Vagina (tissue), 2 donors: ENCODE measurements around the gene ATF5. TPM values are rescaled to one million over a fixed set of nuclear protein-coding genes. Genes with fewer than 3 reads are reported as not detected.
"Not testable (repeated sequence)": the region's sequence is repeated elsewhere in the genome, so short reads cannot be mapped to it uniquely, and the experiment has no call there.

Experiments used
- DNase-seq, 2 donors: peaks; one replicate each; pipeline ENCODE4 v3.0.0-alpha.2; 2017; ENCODE audit errors: extremely low spot score in 2 of 2
- H3K27ac ChIP-seq: fragments of 200-600 bp; sonication (generic); one replicate; pipeline ENCODE4 v1.5.1; 2019
- H3K27me3 ChIP-seq: fragments of 200-600 bp; sonication (generic); one replicate; pipeline ENCODE4 v1.5.1; 2019
- H3K36me3 ChIP-seq, 2 donors: fragments of 200-600 bp; sonication (generic); one replicate each; pipeline ENCODE4 v1.5.1; 2017 to 2019
- H3K4me1 ChIP-seq: fragments of 200-600 bp; sonication (generic); one replicate; pipeline ENCODE4 v1.5.1; 2019
- H3K4me3 ChIP-seq, 2 donors: fragments of 200-600 bp; sonication (generic); 1 replicate in 1 of 2; 2 replicates in 1 of 2; pipeline ENCODE4 v1.5.1; 2016 to 2019
- H3K9me3 ChIP-seq: fragments of 200-600 bp; sonication (generic); one replicate; pipeline ENCODE4 v1.5.1; 2019
- CTCF ChIP-seq, 3 experiments: fragments of 450-650 bp in 2 of 3; fragments of 200-600 bp in 1 of 3; sonication (generic) in 1 of 3; IDR thresholded peaks; one replicate each; pipeline ENCODE4 v1.5.1; 2017 to 2019; ENCODE audit warnings: antibody characterized with exemption in 3 of 3, mild to moderate bottlenecking in 2 of 3, moderate library complexity in 2 of 3
- POLR2A ChIP-seq, 2 donors: fragments of 450-650 bp; IDR thresholded peaks; one replicate each; pipeline ENCODE4 v1.6.1; 2017; ENCODE audit warnings: antibody characterized with exemption in 2 of 2, mild to moderate bottlenecking in 2 of 2, moderate library complexity in 2 of 2
- POLR2AphosphoS5 ChIP-seq, 2 donors: sonication (generic); formaldehyde crosslinking; IDR thresholded peaks; one replicate each; pipeline ENCODE4 v1.9.0; 2017; ENCODE audit warnings: antibody characterized with exemption in 2 of 2, mild to moderate bottlenecking in 2 of 2, low read depth in 1 of 2; ENCODE audit not compliant: insufficient read depth in 1 of 2
- intact Hi-C: fragments of 100-400 bp; cut with DNase I; formaldehyde crosslinking; loops from one replicate; pipeline ENCODE4 v1.15.1; 2023
- total RNA-seq: library from RNA; depleted of rRNA; stranded (reverse); fragments of >200 nt; gene quantifications from one replicate; pipeline ENCODE4 v1.2.3, GENCODE V29; 2016

The ATF5 gene
- total RNA-seq, 1 donor from 2014 or later, result 5.6 TPM

GRCh38 chr19:49923055-49924003 is 5.7 kb upstream of the ATF5 start:
- Histone ChIP-seq H3K27ac (no peak overlapping the region), H3K4me1 (peaks cover 40% of the 10 kb centered on the region)

GRCh38 chr19:49924004-49924880 is 4.8 kb upstream of the ATF5 start:
- H3K27ac ChIP-seq, result no peak overlapping the region
- no peaks in the 10 kb centered on the region for H3K27me3 ChIP-seq
- H3K9me3 ChIP-seq, result no peaks in the 10 kb centered on the region
- intact Hi-C loops, result no loop called here
- H3K4me1 ChIP-seq, result peaks cover 40% of the 10 kb centered on the region
- TF ChIP-seq CTCF (IDR thresholded peaks at IDR 0.05), result no peak
- no peak for TF ChIP-seq POLR2AphosphoS5 (IDR thresholded peaks at IDR 0.05; ENCODE audit: insufficient read depth in 1 of 2, low read depth in 1 of 2)
- no peak for TF ChIP-seq POLR2A (IDR thresholded peaks at IDR 0.05)
- H3K4me3 ChIP-seq, result no peak overlapping the region
- peaks cover 0 to 31% of the 10 kb centered on the region in 2 donors for H3K36me3 ChIP-seq
- no peak for DNase-seq

More at GRCh38 chr19:49923055-49924003, 5.7 kb upstream of the ATF5 start:
- H3K36me3 ChIP-seq, result peaks cover 0 to 31% of the 10 kb centered on the region in 2 donors
- no peak for DNase-seq
- H3K4me3 ChIP-seq, result no peak overlapping the region
- TF ChIP-seq CTCF (IDR thresholded peaks at IDR 0.05), result no peak
- TF ChIP-seq POLR2AphosphoS5 (IDR thresholded peaks at IDR 0.05; ENCODE audit: insufficient read depth in 1 of 2, low read depth in 1 of 2), result no peak
- no peak for TF ChIP-seq POLR2A (IDR thresholded peaks at IDR 0.05)
- intact Hi-C loops, result loop anchor here (2.0 kb wide), 1 partner anchor 27 kb away; the partner anchor contains the start of gene IL4I1
- no peaks in the 10 kb centered on the region for H3K9me3 ChIP-seq
- no peaks in the 10 kb centered on the region for H3K27me3 ChIP-seq

GRCh38 chr19:49924881-49925210 is 4.2 kb upstream of the ATF5 start:
- H3K4me1 ChIP-seq, result peaks cover 40% of the 10 kb centered on the region
- H3K36me3 ChIP-seq, result peaks cover 0 to 31% of the 10 kb centered on the region in 2 donors
- intact Hi-C loops, result not testable (repeated sequence)

GRCh38 chr19:49925486-49925885 is 3.5 kb upstream of the ATF5 start:
- Histone ChIP-seq H3K36me3 (peaks cover 0 to 31% of the 10 kb centered on the region in 2 donors), H3K27ac (no peak overlapping the region), H3K9me3 (no peaks in the 10 kb centered on the region), H3K27me3 (no peaks in the 10 kb centered on the region), H3K4me1 (peaks cover 40% of the 10 kb centered on the region), H3K4me3 (no peak overlapping the region)
- intact Hi-C loops, result no loop called here
- TF ChIP-seq CTCF (IDR thresholded peaks at IDR 0.05) (no peak), POLR2A (IDR thresholded peaks at IDR 0.05) (no peak), POLR2AphosphoS5 (IDR thresholded peaks at IDR 0.05; ENCODE audit: insufficient read depth in 1 of 2, low read depth in 1 of 2) (no peak)
- no peak for DNase-seq

More at GRCh38 chr19:49924881-49925210, 4.2 kb upstream of the ATF5 start:
- not testable (repeated sequence) for H3K9me3 ChIP-seq, H3K4me3 ChIP-seq, H3K27ac ChIP-seq, DNase-seq, H3K27me3 ChIP-seq

- peaks cover 0 to 30% of the 10 kb centered on the region in 2 donors for H3K36me3 ChIP-seq
Measured at GRCh38 chr19:49926515-49926914, 2.5 kb upstream of the ATF5 start.

More at GRCh38 chr19:49926515-49926914, 2.5 kb upstream of the ATF5 start:
- H3K4me1 ChIP-seq, result peaks cover 40% of the 10 kb centered on the region
- H3K9me3 ChIP-seq, result no peaks in the 10 kb centered on the region
- DNase-seq, result no peak
- H3K27me3 ChIP-seq, result no peaks in the 10 kb centered on the region
- H3K4me3 ChIP-seq, result no peak overlapping the region
- TF ChIP-seq POLR2A (IDR thresholded peaks at IDR 0.05) (no peak), POLR2AphosphoS5 (IDR thresholded peaks at IDR 0.05; ENCODE audit: insufficient read depth in 1 of 2, low read depth in 1 of 2) (no peak), CTCF (IDR thresholded peaks at IDR 0.05) (no peak)
- no peak overlapping the region for H3K27ac ChIP-seq
- intact Hi-C loops, result no loop called here
